B cell (primary cell): Measurements from ENCODE around the gene TMEM253. TPM values are rescaled to one million over a fixed set of nuclear protein-coding genes. Genes with fewer than 3 reads are reported as not detected.

Experiments used
- ATAC-seq: fragments of 200-7000 bp; cut with Tn5 transposase; one replicate; pipeline ENCODE4 v1.10.0; 2021; ENCODE audit warnings: low read depth, mild to moderate bottlenecking, moderate number of reproducible peaks, moderate library complexity
- CTCF ChIA-PET: fragments of 350-600 bp; sonication (Branson Sonifier 250); formaldehyde crosslinking; loops from one replicate; lab custom pipeline; 2021; ENCODE audit warnings: antibody characterized with exemption, inconsistent platforms; lab: Charles Lee
- POLR2A ChIA-PET: fragments of 350-600 bp; sonication (Branson Sonifier 250); formaldehyde crosslinking; loops from one replicate; lab custom pipeline; 2021; ENCODE audit warnings: antibody characterized with exemption; lab: Charles Lee
- DNase-seq: peaks from one replicate; pipeline ENCODE4 v3.0.0; 2013
- H2AFZ ChIP-seq: 2 replicates; pipeline ENCODE4 v1.6.1; 2012; ENCODE audit warnings: mild to moderate bottlenecking, low read depth, low read length; ENCODE audit not compliant: insufficient read depth, poor library complexity, severe bottlenecking
- H3K27ac ChIP-seq, 2 donors: 1 replicate in 1 of 2; 2 replicates in 1 of 2; pipeline ENCODE4 v1.5.1; 2012 to 2013; ENCODE audit warnings: low read length in 2 of 2, mild to moderate bottlenecking in 2 of 2, moderate library complexity in 1 of 2
- H3K27me3 ChIP-seq, 4 experiments: fragments of 200-600 bp in 1 of 4; sonication (generic) in 1 of 4; replicated peaks in 1 of 4; 1 replicate in 2 of 4; 2 replicates in 2 of 4; pipeline versions ENCODE4 v1.6.1 to v1.7.0; 2013 to 2016; ENCODE audit warnings: low read length in 3 of 4, mild to moderate bottlenecking in 2 of 4, mixed read lengths in 1 of 4, moderate library complexity in 1 of 4; ENCODE audit not compliant: insufficient read depth in 4 of 4, control insufficient read depth in 3 of 4; ENCODE audit errors: control extremely low read depth in 1 of 4
- H3K36me3 ChIP-seq, 2 experiments: replicated peaks in 1 of 2; 1 replicate in 1 of 2; 2 replicates in 1 of 2; pipeline versions ENCODE4 v1.6.1 to v1.7.1; 2013; ENCODE audit warnings: low read length in 1 of 2; ENCODE audit not compliant: insufficient read depth in 2 of 2, control insufficient read depth in 1 of 2; ENCODE audit errors: control extremely low read depth in 1 of 2, extremely low read depth in 1 of 2
- H3K4me1 ChIP-seq, 2 donors: fragments of 200-600 bp in 1 of 2; sonication (generic) in 1 of 2; 1 replicate in 1 of 2; 2 replicates in 1 of 2; pipeline versions ENCODE4 v1.5.1 to v1.6.1; 2013 to 2017; ENCODE audit warnings: low read length in 2 of 2; ENCODE audit not compliant: control insufficient read depth in 2 of 2, insufficient read depth in 2 of 2
- H3K4me2 ChIP-seq: replicated peaks from 2 replicates; pipeline ENCODE3; 2012; ENCODE audit warnings: mild to moderate bottlenecking, low read depth, low read length; ENCODE audit not compliant: poor library complexity, severe bottlenecking
- H3K4me3 ChIP-seq, 5 experiments: fragments of 200-600 bp in 1 of 5; sonication (generic) in 1 of 5; 1 replicate in 3 of 5; 2 replicates in 2 of 5; pipeline versions ENCODE4 v1.5.1 to v1.7.0; 2011 to 2016; ENCODE audit warnings: low read length in 4 of 5, mild to moderate bottlenecking in 4 of 5, low read depth in 2 of 5, control low read depth in 1 of 5, moderate library complexity in 1 of 5; ENCODE audit not compliant: insufficient read depth in 1 of 5; ENCODE audit errors: control extremely low read depth in 1 of 5, extremely low read depth in 1 of 5
- H3K79me2 ChIP-seq: fragments of 200-600 bp; sonication (generic); one replicate; pipeline ENCODE4 v1.6.0; 2016; ENCODE audit warnings: low read length; ENCODE audit not compliant: control insufficient read depth, insufficient read depth
- H3K9ac ChIP-seq: fragments of 200-600 bp; sonication (generic); 2 replicates; pipeline ENCODE4 v1.6.1; 2017; ENCODE audit warnings: mild to moderate bottlenecking, low read length, moderate library complexity
- H3K9me3 ChIP-seq, 3 donors: one replicate each; pipeline versions ENCODE4 v1.6.1 to v1.7.1; 2013; ENCODE audit warnings: low read length in 2 of 3; ENCODE audit not compliant: control insufficient read depth in 2 of 3, insufficient read depth in 1 of 3; ENCODE audit errors: control extremely low read depth in 1 of 3
- H4K20me1 ChIP-seq: 2 replicates; pipeline ENCODE4 v1.6.0; 2012; ENCODE audit warnings: mild to moderate bottlenecking, low read length; ENCODE audit not compliant: insufficient read depth, control insufficient read depth, poor library complexity, severe bottlenecking
- H3K27ac Mint-ChIP-seq: one replicate; pipeline ENCODE4 v1.8.0; 2021; ENCODE audit warnings: mixed read lengths
- H3K27me3 Mint-ChIP-seq: one replicate; pipeline ENCODE4 v1.8.0; 2021; ENCODE audit warnings: mixed read lengths
- H3K4me1 Mint-ChIP-seq: one replicate; pipeline ENCODE4 v1.8.0; 2021; ENCODE audit warnings: mixed read lengths
- H3K4me3 Mint-ChIP-seq: one replicate; pipeline ENCODE4 v1.8.0; 2021; ENCODE audit warnings: mixed read lengths
- H3K9me3 Mint-ChIP-seq: one replicate; pipeline ENCODE4 v1.8.0; 2022; ENCODE audit warnings: mixed read lengths; ENCODE audit not compliant: insufficient read depth
- EZH2 ChIP-seq: IDR thresholded peaks from 2 replicates; pipeline ENCODE4 v1.6.1; 2012; ENCODE audit warnings: borderline replicate concordance, low read depth, mild to moderate bottlenecking, moderate library complexity, low read length; ENCODE audit not compliant: insufficient read depth, poor library complexity, severe bottlenecking
- WGBS: methylation state at CpG from one replicate; pipeline ENCODE4 v1.1.5; 2013; ENCODE audit warnings: missing lambda C conversion rate; ENCODE audit not compliant: insufficient coverage; 5-methylcytosine and 5-hydroxymethylcytosine counted together
- intact Hi-C: fragments of 100-400 bp; cut with micrococcal nuclease; formaldehyde crosslinking; loops from one replicate; pipeline ENCODE4 v1.10.0; 2022
- polyA plus RNA-seq: library from polyadenylated mRNA; depleted of rRNA; stranded (reverse); fragments of >200 nt; gene quantifications from 2 replicates; pipeline ENCODE4 v1.2.3, GENCODE V29; 2012
- total RNA-seq, 2 donors: library from RNA; stranded (reverse); fragments of 120-200 nt in 1 of 2; gene quantifications; 1 replicate in 1 of 2; 2 replicates in 1 of 2; pipeline versions ENCODE4 v1.2.3 to v1.2.4, GENCODE V29; 2013 to 2022
- TF ChIP-seq, protein P1 (sequence below): fragments of 200-600 bp; IDR thresholded peaks from one replicate; pipeline ENCODE4 v1.8.0; 2022; ENCODE audit warnings: antibody characterized with exemption, mild to moderate bottlenecking

Gene TMEM253
- total and polyA plus RNA-seq, 2 donors (not counting 1 experiment from before 2014, with no cell fraction given) = not detected

DNA sequence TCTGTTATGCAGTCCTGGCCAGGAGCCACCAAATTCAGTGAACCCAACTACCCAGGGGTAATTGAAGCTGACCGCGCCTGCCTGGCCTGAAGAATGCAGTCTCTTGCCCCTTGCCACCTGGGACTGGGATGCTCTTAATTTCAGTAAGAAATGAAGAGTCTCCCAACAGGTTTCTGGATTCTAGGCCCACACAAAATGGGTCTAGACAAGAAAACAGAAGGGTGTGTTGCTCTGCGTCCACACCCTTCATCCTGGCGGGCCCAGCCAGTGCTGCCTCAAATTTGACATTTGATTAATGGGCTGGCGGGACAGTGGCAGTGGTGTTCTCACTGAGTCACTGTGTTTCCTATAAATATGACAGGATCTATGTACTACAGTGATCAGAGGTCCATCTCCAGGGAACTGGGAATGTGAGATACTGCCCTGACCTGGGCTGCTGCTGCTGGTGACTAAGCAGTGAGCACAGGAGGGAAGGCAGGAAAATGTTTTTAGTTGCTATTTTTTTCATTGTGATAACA is 6.5 kb downstream of the TMEM253 start:
- Histone ChIP-seq H3K79me2 (no peaks in the 10 kb centered on the region), H3K27me3 (no peaks in the 10 kb centered on the region), H3K36me3 (no peaks in the 10 kb centered on the region), H3K4me1 (peaks cover 12 to 20% of the 10 kb centered on the region in 2 donors), H4K20me1 (no peaks in the 10 kb centered on the region), H2AFZ (no peak overlapping the region), H3K9ac (no peak overlapping the region), H3K4me3 (no peak overlapping the region), H3K27ac (no peak overlapping the region), H3K9me3 (no peaks in the 10 kb centered on the region), H3K4me2 (no peak overlapping the region)
- DNase-seq (no peak), ATAC-seq (no peak)
- peaks cover 3% of the 10 kb centered on the region for H3K27me3 Mint-ChIP-seq
- peaks cover 12% of the 10 kb centered on the region for H3K4me1 Mint-ChIP-seq
- H3K27ac Mint-ChIP-seq = no peak overlapping the region
- WGBS = 92% methylated on average over 4 of the region's 5 CpGs
- CTCF ChIA-PET = interaction anchor here (0.6 to 11.8 kb wide), 7 partner anchors 13 to 277 kb away, joined by 3 to 348 read pairs (median 133); partner anchors contain the start of gene ARHGEF40
- TF ChIP-seq, protein P1, sequence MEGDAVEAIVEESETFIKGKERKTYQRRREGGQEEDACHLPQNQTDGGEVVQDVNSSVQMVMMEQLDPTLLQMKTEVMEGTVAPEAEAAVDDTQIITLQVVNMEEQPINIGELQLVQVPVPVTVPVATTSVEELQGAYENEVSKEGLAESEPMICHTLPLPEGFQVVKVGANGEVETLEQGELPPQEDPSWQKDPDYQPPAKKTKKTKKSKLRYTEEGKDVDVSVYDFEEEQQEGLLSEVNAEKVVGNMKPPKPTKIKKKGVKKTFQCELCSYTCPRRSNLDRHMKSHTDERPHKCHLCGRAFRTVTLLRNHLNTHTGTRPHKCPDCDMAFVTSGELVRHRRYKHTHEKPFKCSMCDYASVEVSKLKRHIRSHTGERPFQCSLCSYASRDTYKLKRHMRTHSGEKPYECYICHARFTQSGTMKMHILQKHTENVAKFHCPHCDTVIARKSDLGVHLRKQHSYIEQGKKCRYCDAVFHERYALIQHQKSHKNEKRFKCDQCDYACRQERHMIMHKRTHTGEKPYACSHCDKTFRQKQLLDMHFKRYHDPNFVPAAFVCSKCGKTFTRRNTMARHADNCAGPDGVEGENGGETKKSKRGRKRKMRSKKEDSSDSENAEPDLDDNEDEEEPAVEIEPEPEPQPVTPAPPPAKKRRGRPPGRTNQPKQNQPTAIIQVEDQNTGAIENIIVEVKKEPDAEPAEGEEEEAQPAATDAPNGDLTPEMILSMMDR = no peak
- no peak for TF ChIP-seq EZH2
- H3K4me3 Mint-ChIP-seq = no peak overlapping the region
- H3K9me3 Mint-ChIP-seq = no peaks in the 10 kb centered on the region
- POLR2A ChIA-PET = no interaction called here
- intact Hi-C loops = loop anchor here (10.0 kb wide), 1 partner anchor 493 kb away; no protein-coding TSS in a partner anchor

DNA sequence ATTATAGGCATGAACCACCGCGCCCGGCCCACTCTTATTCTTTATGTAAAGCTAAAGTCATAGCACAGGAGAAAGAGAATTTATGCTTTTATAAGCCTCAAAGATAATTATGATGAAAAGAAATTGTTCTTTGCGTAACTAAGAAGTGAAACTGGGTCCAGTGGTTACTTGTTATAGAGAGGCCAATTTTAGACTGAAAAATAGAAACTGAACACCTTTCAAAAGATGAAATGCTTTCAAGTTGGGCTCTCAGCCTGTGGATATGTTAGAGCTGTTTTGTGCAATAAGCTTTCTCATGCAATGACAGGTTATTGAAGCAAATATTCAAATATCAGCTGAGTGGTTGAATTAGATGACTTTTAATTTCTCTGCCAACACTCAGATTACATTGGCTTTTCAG is 7.9 kb downstream of the TMEM253 start:
- no peak for TF ChIP-seq EZH2
- TF ChIP-seq, protein P1 = no peak
- Mint-ChIP-seq H3K27ac (no peak overlapping the region), H3K27me3 (no peaks in the 10 kb centered on the region), H3K4me3 (no peak overlapping the region), H3K4me1 (peaks cover 8% of the 10 kb centered on the region), H3K9me3 (no peaks in the 10 kb centered on the region)
- DNase-seq (no peak), ATAC-seq (no peak)
- POLR2A ChIA-PET = no interaction called here
- CTCF ChIA-PET = interaction anchor here (0.8 to 11.8 kb wide), 8 partner anchors 15 to 105 kb away, joined by 3 to 348 read pairs (median 7); partner anchors contain the start of gene ARHGEF40
- intact Hi-C loops = loop anchor here (10.0 kb wide), 1 partner anchor 494 kb away; no protein-coding TSS in a partner anchor
- H3K4me2 ChIP-seq = no peak overlapping the region
- no peak overlapping the region for H3K4me3 ChIP-seq
- H3K36me3 ChIP-seq = no peaks in the 10 kb centered on the region
- no peak overlapping the region for H3K9ac ChIP-seq
- no peaks in the 10 kb centered on the region for H4K20me1 ChIP-seq
- no peak overlapping the region for H3K27ac ChIP-seq
- H2AFZ ChIP-seq = no peak overlapping the region
- 57% methylated on average over 1 of the region's 4 CpGs for WGBS
- no peaks in the 10 kb centered on the region for H3K27me3 ChIP-seq
- no peaks in the 10 kb centered on the region for H3K9me3 ChIP-seq
- H3K4me1 ChIP-seq = peaks cover 7 to 12% of the 10 kb centered on the region in 2 donors
- H3K79me2 ChIP-seq = no peaks in the 10 kb centered on the region
